SK-N-SH treated with all-trans-retinoic acid at 6 μM for 48 hours (cell line): Measurements from ENCODE around the gene FILIP1.

Source experiments
- ATAC-seq: fragments of 200-7000 bp; cut with Tn5 transposase; 3 replicates; pipeline ENCODE4 v1.9.1; 2020; ENCODE audit warnings: mild to moderate bottlenecking, moderate library complexity
- ARNTL ChIP-seq: fragments of 450-650 bp; formaldehyde crosslinking; IDR thresholded peaks from 2 replicates; pipeline ENCODE4 v1.5.0; 2020; ENCODE audit warnings: low read depth, mild to moderate bottlenecking, moderate library complexity, borderline replicate concordance
- GLIS3 ChIP-seq: fragments of 250-450 bp; sonication (Bioruptor Pico); IDR thresholded peaks from 2 replicates; pipeline ENCODE4 v1.5.0; 2020; ENCODE audit warnings: mild to moderate bottlenecking, moderate library complexity
- OSR1 ChIP-seq: fragments of 250-450 bp; sonication (Bioruptor Pico); IDR thresholded peaks from 2 replicates; pipeline ENCODE4 v1.8.0; 2022; ENCODE audit warnings: moderate library complexity, mild to moderate bottlenecking, inconsistent platforms
- PATZ1 ChIP-seq: fragments of 250-450 bp; sonication (Bioruptor Pico); IDR thresholded peaks from 2 replicates; pipeline ENCODE4 v1.8.0; 2020; ENCODE audit warnings: mild to moderate bottlenecking, moderate library complexity, borderline replicate concordance
- PPARA ChIP-seq: fragments of 250-450 bp; sonication (Bioruptor Pico); IDR thresholded peaks from 2 replicates; pipeline ENCODE4 v1.5.0; 2020; ENCODE audit warnings: mild to moderate bottlenecking, borderline replicate concordance
- SNAI2 ChIP-seq: fragments of 250-450 bp; sonication (Bioruptor Pico); IDR thresholded peaks from 2 replicates; pipeline ENCODE4 v1.5.0; 2020; ENCODE audit warnings: mild to moderate bottlenecking, moderate library complexity
- TOX ChIP-seq: fragments of 250-450 bp; sonication (Bioruptor Pico); IDR thresholded peaks from 2 replicates; pipeline ENCODE4 v1.8.0; 2021; ENCODE audit warnings: mild to moderate bottlenecking, moderate library complexity, borderline replicate concordance
- TSHZ2 ChIP-seq: fragments of 250-450 bp; sonication (Bioruptor Pico); IDR thresholded peaks from 2 replicates; pipeline ENCODE4 v1.5.0; 2020; ENCODE audit warnings: mild to moderate bottlenecking, moderate library complexity
- ZC3H10 ChIP-seq: fragments of 250-450 bp; sonication (Bioruptor Pico); IDR thresholded peaks from 2 replicates; pipeline ENCODE4 v1.5.1; 2021; ENCODE audit warnings: mild to moderate bottlenecking, moderate library complexity
- ZFP3 ChIP-seq: fragments of 250-450 bp; sonication (Bioruptor Pico); IDR thresholded peaks from 2 replicates; pipeline ENCODE4 v1.5.0; 2020; ENCODE audit warnings: mild to moderate bottlenecking, moderate library complexity
- ZFP30 ChIP-seq: fragments of 450-650 bp; formaldehyde crosslinking; IDR thresholded peaks from 2 replicates; pipeline ENCODE4 v1.5.0; 2022; ENCODE audit warnings: mild to moderate bottlenecking, moderate library complexity
- ZNF565 ChIP-seq: fragments of 450-650 bp; formaldehyde crosslinking; conservative IDR thresholded peaks from 2 replicates; pipeline ENCODE4 v1.5.0; 2020; ENCODE audit warnings: low read depth, mild to moderate bottlenecking, moderate library complexity
- ZNF70 ChIP-seq: fragments of 450-650 bp; formaldehyde crosslinking; IDR thresholded peaks from 2 replicates; pipeline ENCODE4 v1.5.0; 2020; ENCODE audit warnings: mild to moderate bottlenecking, moderate library complexity
- ZNF8 ChIP-seq: fragments of 450-650 bp; formaldehyde crosslinking; IDR thresholded peaks from 2 replicates; pipeline ENCODE4 v1.5.0; 2020; ENCODE audit warnings: mild to moderate bottlenecking, moderate library complexity
- TF ChIP-seq, protein P1 (sequence below): fragments of 250-450 bp; sonication (Bioruptor Pico); IDR thresholded peaks from 2 replicates; pipeline ENCODE4 v1.5.1; 2020; ENCODE audit warnings: low read depth, mild to moderate bottlenecking, moderate library complexity
- TF ChIP-seq, protein P2 (sequence below): fragments of 250-450 bp; sonication (Bioruptor Pico); IDR thresholded peaks from 2 replicates; pipeline ENCODE4 v1.5.1; 2021; ENCODE audit warnings: mild to moderate bottlenecking, moderate library complexity
- TF ChIP-seq, protein P3 (sequence below): fragments of 250-450 bp; sonication (Bioruptor Pico); IDR thresholded peaks from 2 replicates; pipeline ENCODE4 v1.8.0; 2021; ENCODE audit warnings: low read depth, mild to moderate bottlenecking, moderate library complexity, borderline replicate concordance

FILIP1 gene

DNA sequence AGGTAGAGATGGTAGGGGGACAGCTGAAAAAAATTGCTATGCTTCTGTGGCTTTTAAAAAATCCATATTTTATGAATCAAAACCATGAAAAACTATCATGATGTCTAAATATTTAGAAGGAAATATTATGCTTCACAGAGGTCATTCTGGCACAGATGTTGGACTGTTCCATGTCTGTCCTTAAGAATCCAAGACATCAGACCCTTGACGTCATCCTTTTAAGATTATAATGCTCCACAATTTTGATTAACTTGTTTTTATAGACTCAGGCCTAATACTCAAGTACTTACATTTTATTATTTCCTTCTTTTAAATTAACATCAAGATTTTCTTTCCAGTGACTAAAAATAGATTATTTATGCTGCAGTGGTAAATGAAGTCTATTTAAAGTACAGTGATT, 29.7 kb downstream of the FILIP1 start:
- ATAC-seq, result no peak
- TF ChIP-seq PATZ1 (CRISPR knock-in tag) (no peak), ARNTL (CRISPR knock-in tag) (no peak), ZNF70 (no peak), SNAI2 (CRISPR knock-in tag) (no peak), ZNF8 (CRISPR knock-in tag) (no peak), TOX (CRISPR knock-in tag) (no peak), ZFP30 (CRISPR knock-in tag) (no peak), ZC3H10 (CRISPR knock-in tag) (no peak), OSR1 (CRISPR knock-in tag) (no peak), TSHZ2 (CRISPR knock-in tag) (no peak), GLIS3 (CRISPR knock-in tag) (no peak), ZNF565 (no peak)
- TF ChIP-seq, protein P1, sequence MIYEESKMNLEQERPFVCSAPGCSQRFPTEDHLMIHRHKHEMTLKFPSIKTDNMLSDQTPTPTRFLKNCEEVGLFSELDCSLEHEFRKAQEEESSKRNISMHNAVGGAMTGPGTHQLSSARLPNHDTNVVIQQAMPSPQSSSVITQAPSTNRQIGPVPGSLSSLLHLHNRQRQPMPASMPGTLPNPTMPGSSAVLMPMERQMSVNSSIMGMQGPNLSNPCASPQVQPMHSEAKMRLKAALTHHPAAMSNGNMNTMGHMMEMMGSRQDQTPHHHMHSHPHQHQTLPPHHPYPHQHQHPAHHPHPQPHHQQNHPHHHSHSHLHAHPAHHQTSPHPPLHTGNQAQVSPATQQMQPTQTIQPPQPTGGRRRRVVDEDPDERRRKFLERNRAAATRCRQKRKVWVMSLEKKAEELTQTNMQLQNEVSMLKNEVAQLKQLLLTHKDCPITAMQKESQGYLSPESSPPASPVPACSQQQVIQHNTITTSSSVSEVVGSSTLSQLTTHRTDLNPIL, result no peak
- TF ChIP-seq, protein P2, sequence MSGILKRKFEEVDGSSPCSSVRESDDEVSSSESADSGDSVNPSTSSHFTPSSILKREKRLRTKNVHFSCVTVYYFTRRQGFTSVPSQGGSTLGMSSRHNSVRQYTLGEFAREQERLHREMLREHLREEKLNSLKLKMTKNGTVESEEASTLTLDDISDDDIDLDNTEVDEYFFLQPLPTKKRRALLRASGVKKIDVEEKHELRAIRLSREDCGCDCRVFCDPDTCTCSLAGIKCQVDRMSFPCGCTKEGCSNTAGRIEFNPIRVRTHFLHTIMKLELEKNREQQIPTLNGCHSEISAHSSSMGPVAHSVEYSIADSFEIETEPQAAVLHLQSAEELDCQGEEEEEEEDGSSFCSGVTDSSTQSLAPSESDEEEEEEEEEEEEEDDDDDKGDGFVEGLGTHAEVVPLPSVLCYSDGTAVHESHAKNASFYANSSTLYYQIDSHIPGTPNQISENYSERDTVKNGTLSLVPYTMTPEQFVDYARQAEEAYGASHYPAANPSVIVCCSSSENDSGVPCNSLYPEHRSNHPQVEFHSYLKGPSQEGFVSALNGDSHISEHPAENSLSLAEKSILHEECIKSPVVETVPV (CRISPR knock-in tag), result no peak
- TF ChIP-seq, all 23 proteins: peak for 0

DNA sequence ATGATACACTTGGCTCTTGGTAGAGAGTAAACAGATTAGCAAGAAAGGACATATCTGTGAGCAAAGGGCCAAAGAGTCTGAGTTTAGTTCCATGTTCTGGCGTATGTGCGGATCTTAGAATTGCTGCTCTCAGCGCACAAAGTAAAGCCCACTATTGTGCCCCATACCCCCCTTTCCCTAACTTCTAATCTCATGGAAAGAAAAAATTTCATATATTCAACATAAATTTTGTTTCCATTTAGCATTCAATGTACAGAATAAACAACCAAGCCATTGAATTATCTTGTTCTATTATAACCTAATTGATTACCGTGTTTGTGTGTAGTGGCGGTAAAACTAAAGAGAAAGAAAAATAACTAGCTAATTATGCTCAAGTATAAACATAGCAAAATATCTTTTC, 30.5 kb downstream of the FILIP1 start:
- ATAC-seq, result no peak
- TF ChIP-seq, protein P3, sequence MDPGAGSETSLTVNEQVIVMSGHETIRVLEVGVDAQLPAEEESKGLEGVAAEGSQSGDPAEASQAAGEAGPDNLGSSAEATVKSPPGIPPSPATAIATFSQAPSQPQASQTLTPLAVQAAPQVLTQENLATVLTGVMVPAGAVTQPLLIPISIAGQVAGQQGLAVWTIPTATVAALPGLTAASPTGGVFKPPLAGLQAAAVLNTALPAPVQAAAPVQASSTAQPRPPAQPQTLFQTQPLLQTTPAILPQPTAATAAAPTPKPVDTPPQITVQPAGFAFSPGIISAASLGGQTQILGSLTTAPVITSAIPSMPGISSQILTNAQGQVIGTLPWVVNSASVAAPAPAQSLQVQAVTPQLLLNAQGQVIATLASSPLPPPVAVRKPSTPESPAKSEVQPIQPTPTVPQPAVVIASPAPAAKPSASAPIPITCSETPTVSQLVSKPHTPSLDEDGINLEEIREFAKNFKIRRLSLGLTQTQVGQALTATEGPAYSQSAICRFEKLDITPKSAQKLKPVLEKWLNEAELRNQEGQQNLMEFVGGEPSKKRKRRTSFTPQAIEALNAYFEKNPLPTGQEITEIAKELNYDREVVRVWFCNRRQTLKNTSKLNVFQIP (CRISPR knock-in tag), result no peak
- no peak for TF ChIP-seq ZFP3 (CRISPR knock-in tag)
- TF ChIP-seq PPARA (CRISPR knock-in tag), result no peak
- no peak for TF ChIP-seq TSHZ2 (CRISPR knock-in tag)
- TF ChIP-seq, protein P2 (CRISPR knock-in tag), result no peak
- no peak for TF ChIP-seq ZNF565
- TF ChIP-seq, protein P1, result no peak
- no peak for TF ChIP-seq PATZ1 (CRISPR knock-in tag)
